ENCODE measurements around the gene OR2V2. TPM values are rescaled to one million over a fixed set of nuclear protein-coding genes. Genes with fewer than 3 reads are reported as not detected.

The OR2V2 gene
- polyA plus RNA-seq, 1 donor from 2014 or later, result not detected

- H3F3A ChIP-seq (ENCODE audit: insufficient read depth, low read length, poor library complexity, severe bottlenecking), result no peaks in the 10 kb centered on the region
- H3K27me3 ChIP-seq (ENCODE audit: insufficient read depth, low read depth, low read length), result peaks cover 23% of the 10 kb centered on the region
- no peak overlapping the region for H3K4me3 ChIP-seq (ENCODE audit: low read length)
- no peak overlapping the region for H3K9ac ChIP-seq (ENCODE audit: low read length)
- no peak for TF ChIP-seq REST (IDR thresholded peaks at IDR 0.05; ENCODE audit: borderline replicate concordance)
- no peak for TF ChIP-seq CTCF (IDR thresholded peaks at IDR 0.05; ENCODE audit: poor library complexity, severe bottlenecking)
- no peak for TF ChIP-seq EZH2 (IDR thresholded peaks at IDR 0.05; ENCODE audit: borderline replicate concordance, insufficient read depth, low read length, poor library complexity, severe bottlenecking)
- no peak for TF ChIP-seq RAD21 (conservative IDR thresholded peaks at IDR 0.05)
- no peak for TF ChIP-seq TAF1 (IDR thresholded peaks at IDR 0.05; ENCODE audit: low read depth)
- TF ChIP-seq SMC3 (conservative IDR thresholded peaks at IDR 0.05; ENCODE audit: poor library complexity), result no peak
- no peak for TF ChIP-seq MXI1 (conservative IDR thresholded peaks at IDR 0.05; ENCODE audit: poor library complexity, severe bottlenecking)
- TF ChIP-seq EP300 (conservative IDR thresholded peaks at IDR 0.05; ENCODE audit: poor library complexity, severe bottlenecking), result no peak
- no peak for TF ChIP-seq POLR2AphosphoS5 (IDR thresholded peaks at IDR 0.05)
- no peaks in the 10 kb centered on the region for H4K20me1 ChIP-seq (ENCODE audit: insufficient read depth)
- H3K79me2 ChIP-seq (replicated peaks; ENCODE audit: insufficient read depth, low read length), result no peaks in the 10 kb centered on the region
- H2AFZ ChIP-seq (ENCODE audit: low read depth, low read length), result no peak overlapping the region
- H3K9me3 ChIP-seq (ENCODE audit: low read length), result no peaks in the 10 kb centered on the region
- H3K9me2 ChIP-seq (ENCODE audit: insufficient read depth, low read length), result no peaks in the 10 kb centered on the region
- H3K4me2 ChIP-seq (ENCODE audit: low read length), result no peak overlapping the region
- H3K27ac ChIP-seq (ENCODE audit: low read length), result no peak overlapping the region
- H3K36me3 ChIP-seq (ENCODE audit: insufficient read depth, low read length), result no peaks in the 10 kb centered on the region
Observed at GRCh38 chr5:181107699-181108098, 39.7 kb upstream of the OR2V2 start.

- no peak overlapping the region for H3K4me2 ChIP-seq (ENCODE audit: low read length)
- no peak overlapping the region for H3K27ac ChIP-seq (ENCODE audit: low read length)
- H3K36me3 ChIP-seq (ENCODE audit: insufficient read depth, low read length), result no peaks in the 10 kb centered on the region
- H3K9ac ChIP-seq (ENCODE audit: low read length), result no peak overlapping the region
- no peak overlapping the region for H2AFZ ChIP-seq (ENCODE audit: low read depth, low read length)
- H3K4me3 ChIP-seq (ENCODE audit: low read length), result no peak overlapping the region
- no peaks in the 10 kb centered on the region for H3K9me3 ChIP-seq (ENCODE audit: low read length)
- TF ChIP-seq POLR2AphosphoS5 (IDR thresholded peaks at IDR 0.05) (no peak), CTCF (IDR thresholded peaks at IDR 0.05; ENCODE audit: poor library complexity, severe bottlenecking) (no peak), REST (IDR thresholded peaks at IDR 0.05; ENCODE audit: borderline replicate concordance) (no peak), MXI1 (conservative IDR thresholded peaks at IDR 0.05; ENCODE audit: poor library complexity, severe bottlenecking) (no peak), TAF1 (IDR thresholded peaks at IDR 0.05; ENCODE audit: low read depth) (no peak), RAD21 (conservative IDR thresholded peaks at IDR 0.05) (no peak)
- H3K79me2 ChIP-seq (replicated peaks; ENCODE audit: insufficient read depth, low read length), result no peaks in the 10 kb centered on the region
- H3K27me3 ChIP-seq (ENCODE audit: insufficient read depth, low read depth, low read length), result peaks cover 23% of the 10 kb centered on the region
- no peaks in the 10 kb centered on the region for H3K9me2 ChIP-seq (ENCODE audit: insufficient read depth, low read length)
- H4K20me1 ChIP-seq (ENCODE audit: insufficient read depth), result no peaks in the 10 kb centered on the region
- no peaks in the 10 kb centered on the region for H3F3A ChIP-seq (ENCODE audit: insufficient read depth, low read length, poor library complexity, severe bottlenecking)
Observed at GRCh38 chr5:181108578-181109165, 38.7 kb upstream of the OR2V2 start.
